GM19324 (cell line): Measurements from ENCODE around the gene REXO1.

Experiments
- ATAC-seq: cut with Tn5 transposase; IDR thresholded peaks from one replicate; pipeline ENCODE4 v1.9.1; 2021; ENCODE audit warnings: mild to moderate bottlenecking, moderate library complexity; ENCODE audit not compliant: unreplicated experiment, low FRiP score

The REXO1 gene

DNA sequence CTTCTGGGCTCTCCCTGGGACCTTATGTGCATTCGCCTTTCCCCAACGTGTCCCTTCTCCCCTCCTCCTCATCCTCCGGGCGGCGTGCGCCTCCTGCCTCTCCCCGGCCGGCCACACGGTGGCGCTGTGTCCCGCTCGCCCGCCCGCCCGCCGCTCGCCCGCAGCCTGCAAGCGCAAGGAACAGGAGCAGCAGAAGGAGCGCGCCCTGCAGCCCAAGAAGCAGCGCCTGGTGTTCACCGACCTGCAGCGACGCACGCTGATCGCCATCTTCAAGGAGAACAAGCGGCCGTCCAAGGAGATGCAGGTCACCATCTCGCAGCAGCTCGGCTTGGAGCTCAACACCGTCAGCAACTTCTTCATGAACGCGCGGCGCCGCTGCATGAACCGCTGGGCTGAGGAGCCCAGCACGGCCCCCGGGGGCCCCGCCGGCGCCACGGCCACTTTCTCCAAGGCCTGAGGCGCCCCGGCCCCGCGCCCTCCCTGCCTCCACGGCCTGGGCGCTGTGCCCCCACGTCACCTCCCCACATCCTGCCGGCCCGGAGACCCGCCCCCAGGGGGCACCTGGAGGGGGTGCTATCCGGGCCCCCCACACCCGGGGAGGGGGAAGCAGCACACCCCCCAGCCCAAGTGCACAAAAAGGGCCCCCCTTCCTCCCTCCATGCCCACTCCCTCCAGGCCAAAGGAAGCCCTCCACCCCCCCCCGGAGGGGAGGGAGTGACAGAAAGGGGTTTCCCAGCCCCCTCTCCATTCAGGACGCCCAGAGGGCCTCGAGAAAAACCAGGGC is 73.1 kb downstream of the REXO1 start:
- ATAC-seq, result no peak

DNA sequence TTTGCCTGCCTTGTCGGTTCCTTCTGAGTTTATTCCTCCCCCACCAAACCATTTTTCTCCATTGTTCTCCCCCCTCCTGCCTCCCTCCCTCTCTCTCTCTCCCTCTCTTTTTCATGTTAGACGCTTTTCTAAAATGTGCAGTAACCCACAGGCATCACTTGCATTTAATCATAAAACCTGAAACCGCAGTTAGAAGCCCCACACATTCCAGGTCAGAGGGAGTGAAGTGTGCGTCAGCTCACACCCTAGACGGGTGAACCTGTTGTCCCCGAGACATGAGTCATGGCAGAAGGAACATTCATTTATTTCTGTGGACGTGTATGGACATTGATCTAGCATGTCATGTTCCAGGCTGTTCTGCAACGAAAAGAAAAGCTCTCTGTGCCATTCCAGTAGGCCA is 75.1 kb downstream of the REXO1 start:
- no peak for ATAC-seq

DNA sequence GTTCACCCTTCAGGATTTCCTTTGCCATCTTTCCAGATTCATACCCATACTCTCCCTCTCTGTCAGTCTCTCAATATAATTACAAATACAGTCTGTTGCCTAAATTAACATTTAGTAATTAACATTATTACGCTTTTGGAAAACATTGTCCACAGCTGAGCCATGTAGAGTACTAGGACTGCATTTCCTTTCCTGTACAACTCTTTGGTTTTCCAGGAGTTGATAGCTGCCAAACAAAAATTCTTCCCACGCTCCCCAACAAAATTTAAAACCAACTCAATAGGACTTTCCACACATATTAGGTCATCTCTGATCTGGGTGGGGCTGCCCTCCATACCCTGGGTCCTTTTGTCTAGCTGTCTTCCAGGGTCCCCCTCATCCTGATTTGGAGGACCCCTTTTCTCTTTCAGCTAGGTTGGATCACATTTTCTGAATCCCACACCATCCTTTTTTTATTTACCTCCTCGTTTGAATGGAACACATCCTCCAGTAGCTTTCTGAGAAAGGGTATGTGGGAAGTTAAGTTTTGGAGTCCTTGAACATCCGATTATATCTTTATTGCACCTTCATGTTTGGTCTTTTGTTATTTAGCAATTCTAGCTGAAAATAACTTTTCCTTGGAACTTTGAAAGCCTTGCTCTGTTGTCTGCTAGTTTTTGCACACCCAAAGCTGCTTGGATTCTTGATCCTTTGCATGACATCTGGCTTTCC is 77.3 kb downstream of the REXO1 start:
- ATAC-seq, result no peak

DNA sequence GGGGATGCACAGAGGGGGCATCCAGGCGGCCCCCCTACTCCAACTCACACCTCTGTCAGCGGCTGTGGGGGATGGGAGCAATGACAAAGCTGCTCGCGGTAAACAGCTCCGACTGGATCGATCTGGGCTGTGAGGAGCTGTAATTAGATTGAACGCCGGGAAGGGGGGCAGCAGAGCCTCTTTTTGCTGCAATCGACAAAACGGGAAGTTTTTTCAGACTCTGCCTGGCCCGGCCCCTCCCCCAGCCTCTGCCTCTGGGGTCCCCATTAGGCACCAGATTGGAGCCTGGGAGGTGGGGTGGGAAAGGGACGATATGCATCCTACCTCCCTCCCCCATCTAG is 78.7 kb downstream of the REXO1 start:
- no peak for ATAC-seq

DNA sequence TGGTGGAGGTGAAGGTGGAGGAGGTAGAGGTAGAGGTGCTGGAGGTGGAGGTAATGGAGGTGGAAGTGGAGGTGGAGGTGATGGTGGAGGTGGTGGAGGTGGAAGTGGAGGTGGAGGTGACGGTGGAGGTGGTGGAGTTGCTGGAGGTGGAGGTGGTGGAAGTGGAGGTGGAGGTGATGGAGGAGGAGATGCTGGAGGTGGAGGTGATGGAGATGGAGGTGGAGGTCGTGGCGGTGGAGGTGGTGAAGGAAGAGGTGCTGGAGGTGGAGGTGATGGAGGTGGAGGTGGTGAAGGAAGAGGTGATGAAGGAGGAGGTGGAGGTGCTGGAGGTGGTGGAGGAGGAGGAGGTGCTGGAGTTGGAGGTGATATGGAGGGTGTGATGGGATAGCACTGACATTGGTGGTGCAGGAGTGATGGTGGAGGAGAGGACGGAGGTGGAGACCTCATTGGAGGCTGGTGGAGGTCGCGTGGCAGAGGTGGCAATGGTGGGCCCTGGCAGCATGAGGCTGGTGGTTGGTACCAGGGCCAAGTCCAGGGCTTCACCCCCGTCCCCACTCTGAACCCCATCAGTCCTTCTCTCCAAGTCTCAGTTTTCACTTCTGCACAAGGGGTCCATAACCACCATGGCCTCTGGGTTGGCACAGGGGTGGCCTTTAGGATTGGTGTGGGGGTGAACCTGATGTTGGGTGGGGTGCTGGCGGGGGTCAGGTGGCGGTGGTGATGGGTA is 79.2 kb downstream of the REXO1 start:
- no peak for ATAC-seq

DNA sequence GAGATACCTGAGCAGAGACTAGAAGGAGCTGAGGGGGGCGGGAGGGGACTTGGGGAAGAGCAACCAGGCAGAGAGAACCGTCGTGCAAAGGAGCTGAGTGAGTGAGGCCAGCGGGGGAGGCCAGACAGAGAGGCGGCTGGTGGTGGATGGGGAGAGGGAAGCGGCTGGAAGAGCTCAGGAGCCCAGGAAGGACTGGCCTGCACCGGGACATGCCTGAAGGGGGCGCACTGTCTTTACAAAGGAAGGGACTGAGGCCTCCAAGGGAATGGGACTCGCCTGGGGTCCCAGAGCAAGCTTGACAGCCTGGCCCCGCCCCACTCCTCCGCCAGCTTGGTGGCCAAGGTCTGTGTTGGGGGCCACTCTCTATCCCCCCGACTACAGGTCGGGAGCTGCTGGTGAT is 80.0 kb downstream of the REXO1 start:
- no peak for ATAC-seq

DNA sequence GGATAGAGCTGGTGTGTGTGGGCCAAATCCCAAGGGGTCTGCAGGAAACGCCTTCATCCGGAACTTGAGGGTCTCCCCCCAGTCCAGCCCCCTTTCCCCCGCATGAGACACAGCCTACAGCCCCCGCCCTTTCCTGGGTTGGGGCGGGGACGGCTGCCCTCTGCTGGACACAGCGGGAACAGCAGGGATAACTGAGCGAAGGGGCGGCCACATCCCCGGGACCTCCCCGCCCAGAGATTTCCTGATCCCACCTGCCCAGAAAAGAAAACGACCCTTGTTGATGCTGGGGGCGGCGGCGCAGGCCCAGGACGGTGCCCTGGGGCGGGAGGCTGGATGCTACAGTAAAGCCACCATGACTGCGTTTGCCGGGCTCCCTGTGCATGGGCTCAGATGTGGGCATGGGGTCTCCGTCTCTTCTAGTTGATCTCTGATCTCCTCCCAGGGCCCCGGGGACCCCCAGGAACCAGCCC is 80.8 kb downstream of the REXO1 start:
- ATAC-seq, result no peak

DNA sequence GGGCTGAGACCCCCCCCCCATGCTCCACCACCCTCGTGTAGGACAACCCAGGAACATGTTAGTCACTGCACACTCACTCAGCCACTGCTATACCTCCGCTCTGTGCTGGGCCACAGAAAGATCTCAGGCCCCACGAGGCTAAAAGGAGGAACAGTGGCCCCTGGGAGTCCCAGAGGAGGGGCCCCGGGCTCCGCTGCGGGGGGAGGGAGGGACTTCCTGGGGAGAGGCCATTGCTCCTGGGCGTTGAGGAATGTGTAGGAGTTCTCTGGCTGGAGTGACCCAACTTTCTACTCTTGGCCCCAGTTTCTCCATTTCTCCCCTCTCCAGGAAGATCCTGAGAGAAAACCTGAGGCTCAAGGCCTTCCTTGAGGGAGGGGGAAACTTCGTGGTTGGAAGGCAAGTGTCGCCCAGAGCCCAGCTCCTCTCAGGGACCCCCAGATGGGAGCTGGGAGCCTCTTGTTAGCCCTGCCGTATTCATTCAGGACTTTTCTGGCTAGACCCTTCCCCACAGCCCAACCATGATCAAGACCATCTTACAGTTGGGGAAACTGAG is 81.4 kb downstream of the REXO1 start:
- no peak for ATAC-seq

DNA sequence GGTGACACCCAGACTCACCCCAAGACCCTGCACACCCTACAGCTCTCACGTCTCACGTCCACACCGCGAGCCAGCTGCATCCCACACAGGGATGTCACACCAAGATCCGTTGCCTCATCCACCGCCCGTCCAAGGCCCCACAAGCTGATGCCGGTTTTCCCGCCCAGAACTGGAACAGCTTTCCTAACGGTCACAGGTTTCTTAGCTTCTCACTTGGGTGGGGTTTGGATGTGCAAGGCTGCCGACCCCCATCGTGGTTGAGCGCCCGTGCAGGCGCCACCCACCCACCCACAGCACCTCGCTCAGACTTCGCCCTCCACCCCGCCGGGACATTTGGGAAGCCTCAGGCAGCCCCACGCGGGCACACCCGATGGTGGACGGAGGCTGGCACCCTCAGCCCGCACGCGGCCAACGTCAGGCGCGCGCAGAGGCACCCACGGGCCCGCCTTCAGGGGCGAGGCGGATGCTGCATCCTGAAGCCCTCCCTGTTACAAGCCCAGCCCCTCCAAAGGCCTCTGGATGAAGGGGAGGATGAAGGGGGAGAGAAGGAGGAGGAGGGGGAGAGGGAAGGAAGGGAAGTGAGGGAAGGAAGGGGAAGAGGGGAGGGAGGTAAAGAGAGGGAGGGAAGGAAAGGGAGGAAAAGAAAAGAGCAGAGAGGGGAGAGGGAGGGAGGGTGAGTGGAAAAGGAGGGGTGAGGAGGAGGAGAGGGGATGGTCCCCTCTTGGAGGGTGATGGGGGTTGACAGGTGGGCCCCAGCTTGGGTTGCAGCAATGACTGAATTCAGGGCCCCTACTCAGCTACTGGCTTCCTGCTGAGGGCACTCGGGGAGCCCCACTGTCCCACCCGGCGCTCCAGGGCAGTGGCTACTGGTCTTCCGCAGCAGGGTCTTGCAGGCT is 82.1 kb downstream of the REXO1 start:
- no peak for ATAC-seq
